GM12878 (cell line): ENCODE data around the gene MAPT. TPM values are rescaled to one million over a fixed set of nuclear protein-coding genes. Genes with fewer than 3 reads are reported as not detected.

Source experiments
- ATAC-seq: fragments of 200-7000 bp; cut with Tn5 transposase; 3 replicates; pipeline ENCODE4 v1.9.1; 2020; ENCODE audit warnings: mild to moderate bottlenecking, moderate library complexity
- BruUV-seq: library from RNA; stranded (reverse); fragments of 400-500 nt; replicated peaks from 2 replicates; lab custom pipeline; 2021; lab: Mats Ljungman, UMichigan
- CTCF ChIA-PET: fragments of 300-600 bp; sonication (Branson Sonifier 250); formaldehyde crosslinking; extraction: SDS; loops from one replicate; lab custom pipeline; 2021; ENCODE audit warnings: inconsistent platforms; lab: Yijun Ruan, JAX
- POLR2A ChIA-PET: fragments of 350-600 bp; formaldehyde crosslinking; extraction: SDS; loops from one replicate; lab custom pipeline; 2021; ENCODE audit warnings: inconsistent platforms; lab: Charles Lee
- RAD21 ChIA-PET: fragments of 300-600 bp; sonication (Branson Sonifier 250); formaldehyde crosslinking; loops from one replicate; lab custom pipeline; 2023; ENCODE audit warnings: antibody characterized with exemption; ENCODE audit not compliant: unreplicated experiment; lab: Charles Lee
- SMC1A ChIA-PET: fragments of 300-600 bp; sonication (Branson Sonifier 250); formaldehyde crosslinking; loops from one replicate; lab custom pipeline; 2023; ENCODE audit not compliant: unreplicated experiment, uncharacterized antibody; lab: Charles Lee
- DNase-seq: peaks from one replicate; pipeline ENCODE4 v3.0.0-alpha.2; 2011; ENCODE audit warnings: low read depth, low spot score
- FAIRE-seq: peaks from 3 replicates; lab custom pipeline; 2011; peaks lifted over from hg19 to GRCh38; lab: Jason Lieb, UNC
- H2AFZ ChIP-seq: 2 replicates; pipeline ENCODE4 v1.6.0; 2011; ENCODE audit warnings: low read depth, low read length, control low read depth; ENCODE audit not compliant: control insufficient read depth
- H3K27ac ChIP-seq: 2 replicates; pipeline ENCODE4 v1.5.1; 2011; ENCODE audit warnings: control low read depth; ENCODE audit not compliant: control insufficient read depth, insufficient read depth
- H3K27me3 ChIP-seq, 2 experiments: replicated peaks in 1 of 2; 2 replicates each; pipeline versions ENCODE4 v1.6.0 to v1.6.1; 2011; ENCODE audit warnings: low read length in 1 of 2; ENCODE audit not compliant: control insufficient read depth in 2 of 2, insufficient read depth in 2 of 2
- H3K36me3 ChIP-seq, 2 experiments: 2 replicates each; pipeline ENCODE4 v1.5.1; 2011; ENCODE audit warnings: low read length in 1 of 2; ENCODE audit not compliant: control insufficient read depth in 2 of 2, insufficient read depth in 2 of 2
- H3K4me1 ChIP-seq: 2 replicates; pipeline ENCODE4 v1.6.1; 2011; ENCODE audit warnings: mild to moderate bottlenecking, low read length, moderate library complexity, mixed read lengths; ENCODE audit not compliant: control insufficient read depth, insufficient read depth
- H3K4me2 ChIP-seq: 2 replicates; pipeline ENCODE4 v1.6.0; 2011; ENCODE audit warnings: control low read depth; ENCODE audit not compliant: control insufficient read depth, insufficient read depth
- H3K4me3 ChIP-seq: fragments of 200-600 bp; sonication (generic); 2 replicates; pipeline ENCODE4 v1.5.1; 2016
- H3K79me2 ChIP-seq: 2 replicates; pipeline ENCODE4 v1.6.0; 2011; ENCODE audit warnings: low read length; ENCODE audit not compliant: control insufficient read depth, insufficient read depth
- H3K9ac ChIP-seq: 2 replicates; pipeline ENCODE4 v1.8.0; 2011; ENCODE audit warnings: low read length, control low read depth, mixed read lengths; ENCODE audit not compliant: control insufficient read depth, insufficient read depth
- H3K9me3 ChIP-seq: replicated peaks from 3 replicates; pipeline ENCODE4 v1.5.1; 2011; ENCODE audit warnings: mild to moderate bottlenecking, low read length; ENCODE audit not compliant: control insufficient read depth, insufficient read depth
- H4K20me1 ChIP-seq: 2 replicates; pipeline ENCODE4 v1.6.0; 2011; ENCODE audit not compliant: control insufficient read depth, insufficient read depth
- NFYB ChIP-seq: IDR thresholded peaks from 2 replicates; pipeline ENCODE4 v1.6.1; 2011; ENCODE audit warnings: low read depth, mild to moderate bottlenecking, low read length, improper control_type of control experiment, moderate library complexity; ENCODE audit not compliant: insufficient read depth
- NR2C2 ChIP-seq: IDR thresholded peaks from 2 replicates; pipeline ENCODE4 v1.6.1; 2011; ENCODE audit warnings: borderline replicate concordance, low read depth; ENCODE audit not compliant: control insufficient read depth, insufficient read length
- RFX5 ChIP-seq: IDR thresholded peaks from 2 replicates; pipeline ENCODE4 v1.6.1; 2011; ENCODE audit warnings: low read depth, low read length, improper control_type of control experiment
- SMAD5 ChIP-seq: IDR thresholded peaks from 2 replicates; pipeline ENCODE4 v1.6.1; 2016; ENCODE audit warnings: antibody characterized with exemption, low read depth
- WRNIP1 ChIP-seq: IDR thresholded peaks from 2 replicates; pipeline ENCODE4 v1.6.1; 2011; ENCODE audit warnings: low read depth, low read length, improper control_type of control experiment, borderline replicate concordance
- ZNF384 ChIP-seq: IDR thresholded peaks from 2 replicates; pipeline ENCODE4 v1.6.1; 2012; ENCODE audit warnings: low read depth, mild to moderate bottlenecking, low read length, improper control_type of control experiment, borderline replicate concordance
- WGBS: methylation state at CpG from one replicate; pipeline ENCODE4 v1.1.6; 2016; ENCODE audit warnings: low lambda C conversion rate; ENCODE audit not compliant: insufficient replicate concordance, insufficient coverage; ENCODE audit errors: missing lambda C conversion rate; 5-methylcytosine and 5-hydroxymethylcytosine counted together
- in situ Hi-C: fragments of 300-500 bp; cut with MboI; formaldehyde crosslinking; loops from 9 replicates; pipeline ENCODE4 v1.14.3; 2018; ENCODE audit warnings: mixed read lengths
- intact Hi-C: fragments of 100-400 bp; cut with micrococcal nuclease; formaldehyde crosslinking; loops from one replicate; pipeline ENCODE4 v1.14.2; 2022; ENCODE audit not compliant: unreplicated experiment
- polyA plus RNA-seq, 11 experiments: library from polyadenylated mRNA; depleted of rRNA in 4 of 11; unstranded in 6 of 11; stranded (reverse) in 5 of 11; fragments of >200 nt; fragmentation: Nextera tagmentation in 4 of 11; fragmentation: Illumina TruSeq in 1 of 11; extraction: Ambion mirVana in 4 of 11; extraction: Trizol in 1 of 11; gene quantifications; 1 replicate in 1 of 11; 2 replicates in 10 of 11; pipeline versions ENCODE4 v1.2.1 to v1.2.3, GENCODE V29; 2011 to 2016; ENCODE audit warnings: inconsistent platforms in 2 of 11, missing spikeins in 2 of 11, low read depth in 1 of 11
- total RNA-seq, 4 experiments: library from RNA; depleted of rRNA in 3 of 4; stranded (reverse); fragments of >200 nt in 3 of 4; fragmentation: Illumina TruSeq in 1 of 4; extraction: Trizol in 1 of 4; gene quantifications; 2 replicates each; pipeline versions ENCODE4 v1.2.1 to v1.2.3, GENCODE V29; 2013 to 2021

The MAPT gene
- total and polyA plus RNA-seq, 10 of the 15 experiments (the other 5 are each of a cell fraction or from before 2014, with no cell fraction given): under 0.01 to 0.05 (median 0.03) TPM; not detected in 7

DNA sequence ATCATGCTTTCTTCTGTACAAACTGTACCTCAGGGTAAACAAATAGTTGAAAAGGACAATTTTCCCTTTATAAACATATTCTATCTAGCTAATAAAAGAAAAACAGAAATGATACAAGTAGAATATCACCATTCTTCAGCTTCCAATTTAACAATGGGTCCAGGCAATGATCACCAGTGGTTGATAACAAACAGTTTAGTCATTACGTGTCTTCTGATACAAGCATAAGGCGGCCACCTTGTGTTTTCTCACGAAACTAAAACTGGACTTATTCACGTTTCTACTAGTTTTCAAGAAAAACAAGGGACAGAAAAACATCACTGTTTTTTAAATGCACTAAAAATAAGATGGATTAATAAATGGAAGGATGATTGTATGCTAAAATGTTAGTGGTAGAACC, 163.0 kb downstream of the MAPT start (continued):
- no peak for TF ChIP-seq ZNF384

DNA sequence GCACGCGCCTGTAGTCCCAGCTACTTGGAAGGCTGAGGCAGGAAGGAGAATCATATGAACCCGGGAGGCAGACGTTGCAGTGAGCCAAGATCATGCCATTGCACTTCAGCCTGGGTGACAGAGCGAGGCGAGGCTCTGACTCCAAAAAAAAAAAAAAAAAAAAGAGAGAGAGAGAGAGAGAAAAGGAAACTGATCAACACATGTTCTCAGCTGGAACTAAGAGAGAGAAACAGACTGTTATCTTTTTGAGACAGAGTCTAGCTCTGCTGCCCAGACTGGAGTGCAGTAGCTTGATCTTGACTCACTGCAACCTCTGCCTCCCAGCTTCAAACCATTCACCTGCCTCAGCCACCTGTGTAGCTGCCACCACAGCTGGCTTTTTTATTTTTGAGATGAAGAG, 165.1 kb downstream of the MAPT start:
- DNase-seq (no peak), FAIRE-seq (no peak)
- H3K36me3 ChIP-seq: peaks cover 3 to 11% of the 10 kb centered on the region in 2 experiments
- no peaks in the 10 kb centered on the region for H3K4me1 ChIP-seq
- RAD21 ChIA-PET: interaction anchor here (0.8 to 1.8 kb wide), 3 partner anchors 12 to 134 kb away, joined by 3 to 8 read pairs (median 3); partner anchors contain the start of gene KANSL1
- H3K4me2 ChIP-seq: no peak overlapping the region
- TF ChIP-seq NR2C2 (no peak), RFX5 (no peak)
- TF ChIP-seq, all 136 proteins: peak for 0
- CTCF ChIA-PET: interaction anchor here (0.5 to 2.3 kb wide), 6 partner anchors 10 to 1021 kb away, joined by 3 to 8 read pairs (median 3); no protein-coding TSS in a partner anchor
- no peak for ATAC-seq
- no peak overlapping the region for H3K4me3 ChIP-seq
- in situ Hi-C loops (no loop called here), intact Hi-C loops (no loop called here)
- H3K9ac ChIP-seq: no peak overlapping the region
- H3K79me2 ChIP-seq: no peaks in the 10 kb centered on the region; the same call in none of the 2 replicates
- H3K27ac ChIP-seq: no peak overlapping the region
- SMC1A ChIA-PET: interaction anchor here (0.8 to 3.7 kb wide), 5 partner anchors 10 to 127 kb away, joined by 3 to 22 read pairs (median 5); no protein-coding TSS in a partner anchor
- H3K9me3 ChIP-seq: no peaks in the 10 kb centered on the region
- 94% methylated on average over 4 of the region's 6 CpGs for WGBS
- no peak overlapping the region for H2AFZ ChIP-seq
- H3K27me3 ChIP-seq: no peaks in the 10 kb centered on the region
- no peaks in the 10 kb centered on the region for H4K20me1 ChIP-seq
- BruUV-seq: no TSS peak
- POLR2A ChIA-PET: interaction anchor here (0.6 to 1.1 kb wide), 3 partner anchors 15 to 29 kb away, joined by 4 to 7 read pairs (median 6); no protein-coding TSS in a partner anchor

DNA sequence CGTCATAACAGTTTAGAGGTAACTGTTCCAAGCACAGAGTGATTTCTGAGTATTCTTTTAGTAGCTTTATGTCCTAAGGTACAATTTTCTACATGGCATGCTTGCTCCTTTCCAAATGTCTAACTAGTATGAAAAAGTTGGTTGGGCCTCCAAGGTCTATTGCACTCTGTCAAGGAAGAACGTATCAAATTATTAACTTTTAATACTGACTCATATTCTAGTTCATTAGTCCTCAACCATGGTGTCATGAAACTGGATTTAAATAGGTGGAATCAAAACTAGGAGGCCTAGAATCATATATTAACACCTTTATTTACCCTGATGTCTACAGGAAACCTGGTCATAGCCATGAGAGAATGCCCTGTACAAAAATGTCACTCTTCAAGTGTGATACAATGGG, 166.1 kb downstream of the MAPT start:
- FAIRE-seq (no peak), ATAC-seq (no peak), DNase-seq (no peak)
- no peaks in the 10 kb centered on the region for H3K9me3 ChIP-seq
- TF ChIP-seq SMAD5: no peak
- no peak for TF ChIP-seq NFYB
- no peak for TF ChIP-seq WRNIP1
- POLR2A ChIA-PET: no interaction called here
- H3K36me3 ChIP-seq: peaks cover 3 to 11% of the 10 kb centered on the region in 2 experiments
- H3K4me2 ChIP-seq: no peak overlapping the region
- no peaks in the 10 kb centered on the region for H4K20me1 ChIP-seq
- SMC1A ChIA-PET: interaction anchor here (0.8 to 1.2 kb wide), 2 partner anchors 16 to 152 kb away, joined by 3 read pairs; no protein-coding TSS in a partner anchor
- WGBS: 84% methylated on average over 2 of the region's 2 CpGs
- no peaks in the 10 kb centered on the region for H3K4me1 ChIP-seq
- no TSS peak for BruUV-seq
- H3K27ac ChIP-seq: no peak overlapping the region
- no peaks in the 10 kb centered on the region; the same call in none of the 2 replicates for H3K79me2 ChIP-seq
- H2AFZ ChIP-seq: no peak overlapping the region
- no peak overlapping the region for H3K9ac ChIP-seq
- intact Hi-C loops (no loop called here), in situ Hi-C loops (no loop called here)
- CTCF ChIA-PET: interaction anchor here (1.3 kb wide), 1 partner anchor 16 kb away, joined by 4 read pairs; no protein-coding TSS in a partner anchor
- RAD21 ChIA-PET: no interaction called here
- no peaks in the 10 kb centered on the region for H3K27me3 ChIP-seq
- H3K4me3 ChIP-seq: no peak overlapping the region
